Breast epithelium (tissue), 4 donors: Measurements from ENCODE around the gene SIX5. TPM values are rescaled to one million over a fixed set of nuclear protein-coding genes. Genes with fewer than 3 reads are reported as not detected.

Experiments
- DNase-seq, 2 donors: peaks; one replicate each; pipeline ENCODE4 v3.0.0-alpha.2; 2019; ENCODE audit warnings: low spot score in 2 of 2
- H3K27ac ChIP-seq, 2 donors: fragments of 200-600 bp; sonication (generic) in 1 of 2; one replicate each; pipeline ENCODE4 v1.5.1; 2016 to 2019; ENCODE audit warnings: mild to moderate bottlenecking in 1 of 2
- H3K27me3 ChIP-seq, 2 donors: fragments of 200-600 bp; sonication (generic) in 1 of 2; one replicate each; pipeline versions ENCODE4 v1.5.1 to v1.6.0; 2017 to 2019; ENCODE audit warnings: control low read depth in 1 of 2, mild to moderate bottlenecking in 1 of 2
- H3K36me3 ChIP-seq: fragments of 200-600 bp; one replicate; pipeline ENCODE4 v1.5.1; 2019
- H3K4me1 ChIP-seq, 2 donors: fragments of 200-600 bp; sonication (generic); one replicate each; pipeline ENCODE4 v1.5.1; 2016 to 2019; ENCODE audit warnings: control low read depth in 1 of 2
- H3K4me3 ChIP-seq, 3 donors: fragments of 200-600 bp; sonication (generic); 1 replicate in 2 of 3; 2 replicates in 1 of 3; pipeline ENCODE4 v1.5.1; 2016 to 2019; ENCODE audit warnings: mild to moderate bottlenecking in 3 of 3, moderate library complexity in 2 of 3
- H3K9me3 ChIP-seq, 2 donors: fragments of 200-600 bp; sonication (generic) in 1 of 2; one replicate each; pipeline ENCODE4 v1.5.1; 2016 to 2019; ENCODE audit warnings: control low read depth in 1 of 2
- CTCF ChIP-seq, 3 donors: fragments of 450-650 bp; IDR thresholded peaks; one replicate each; pipeline ENCODE4 v1.5.1; 2016 to 2017; ENCODE audit warnings: antibody characterized with exemption in 3 of 3, mild to moderate bottlenecking in 3 of 3, moderate library complexity in 3 of 3
- POLR2A ChIP-seq: fragments of 450-650 bp; IDR thresholded peaks from one replicate; pipeline ENCODE4 v1.6.1; 2016; ENCODE audit warnings: antibody characterized with exemption, mild to moderate bottlenecking, moderate library complexity
- POLR2AphosphoS5 ChIP-seq, 3 donors: sonication (generic); formaldehyde crosslinking; IDR thresholded peaks; one replicate each; pipeline ENCODE4 v1.6.1; 2017; ENCODE audit warnings: antibody characterized with exemption in 3 of 3
- intact Hi-C: fragments of 100-400 bp; cut with DNase I; formaldehyde crosslinking; loops from one replicate; pipeline ENCODE4 v1.15.1; 2023; ENCODE audit warnings: low total_unique reads
- total RNA-seq, 3 donors: library from RNA; depleted of rRNA; stranded (reverse); fragments of >200 nt; gene quantifications; one replicate each; pipeline ENCODE4 v1.1.0, GENCODE V29; 2016

SIX5 gene
- total RNA-seq, 3 donors from 2014 or later = 8.6 to 11.8 (median 11.8) TPM

DNA sequence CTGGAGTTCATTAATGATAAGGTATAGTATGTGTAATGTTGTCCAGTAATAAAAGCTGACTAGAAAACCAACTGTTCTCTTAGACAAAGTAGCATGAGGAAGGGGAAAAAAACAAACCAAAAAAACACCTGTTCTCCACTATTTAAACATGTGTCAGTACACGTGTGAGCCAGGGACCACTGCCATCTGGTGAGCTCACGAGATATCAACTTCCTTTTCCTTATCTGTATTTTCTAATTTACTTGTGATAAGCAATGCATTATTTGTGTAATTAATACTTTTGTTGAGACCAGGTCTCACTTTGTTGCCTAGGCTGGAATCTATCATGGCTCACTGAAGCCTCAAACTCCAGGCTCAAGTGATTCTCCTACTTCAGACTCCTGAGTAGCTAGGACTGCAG, 4.3 kb upstream of the SIX5 start:
- DNase-seq = no peak
- Histone ChIP-seq H3K27me3 (no peaks in the 10 kb centered on the region), H3K9me3 (no peaks in the 10 kb centered on the region), H3K36me3 (peaks cover 6% of the 10 kb centered on the region), H3K4me3 (no peak overlapping the region), H3K27ac (peak overlapping the region in 1 of 2 donors; percentile 13), H3K4me1 (no peaks in the 10 kb centered on the region)
- intact Hi-C loops = no loop called here
- no peak for TF ChIP-seq POLR2AphosphoS5 (IDR thresholded peaks at IDR 0.05)
- TF ChIP-seq POLR2A = no peak
- TF ChIP-seq CTCF (IDR thresholded peaks at IDR 0.05) = no peak

- H3K4me3 ChIP-seq = no peak overlapping the region
- H3K27me3 ChIP-seq = no peaks in the 10 kb centered on the region
- H3K27ac ChIP-seq = peak overlapping the region in 1 of 2 donors; percentile 13
- no peaks in the 10 kb centered on the region for H3K9me3 ChIP-seq
- no peaks in the 10 kb centered on the region for H3K4me1 ChIP-seq
- no peak for TF ChIP-seq POLR2A
- no peak for TF ChIP-seq POLR2AphosphoS5 (IDR thresholded peaks at IDR 0.05)
- TF ChIP-seq CTCF (IDR thresholded peaks at IDR 0.05) = no peak
- peaks cover 6% of the 10 kb centered on the region for H3K36me3 ChIP-seq
- DNase-seq = no peak
- intact Hi-C loops = no loop called here
Observed at GRCh38 chr19:45772912-45773311, 3.9 kb upstream of the SIX5 start.

- no peak overlapping the region for H3K4me3 ChIP-seq
- no peaks in the 10 kb centered on the region for H3K27me3 ChIP-seq
- H3K4me1 ChIP-seq = no peaks in the 10 kb centered on the region
- intact Hi-C loops = no loop called here
- H3K27ac ChIP-seq = no peak overlapping the region
- H3K36me3 ChIP-seq = peaks cover 2% of the 10 kb centered on the region
- TF ChIP-seq POLR2A (no peak), POLR2AphosphoS5 (IDR thresholded peaks at IDR 0.05) (no peak), CTCF (IDR thresholded peaks at IDR 0.05) (no peak)
- DNase-seq = no peak
- no peaks in the 10 kb centered on the region for H3K9me3 ChIP-seq
Observed at GRCh38 chr19:45772130-45772840, 3.2 kb upstream of the SIX5 start.

DNA sequence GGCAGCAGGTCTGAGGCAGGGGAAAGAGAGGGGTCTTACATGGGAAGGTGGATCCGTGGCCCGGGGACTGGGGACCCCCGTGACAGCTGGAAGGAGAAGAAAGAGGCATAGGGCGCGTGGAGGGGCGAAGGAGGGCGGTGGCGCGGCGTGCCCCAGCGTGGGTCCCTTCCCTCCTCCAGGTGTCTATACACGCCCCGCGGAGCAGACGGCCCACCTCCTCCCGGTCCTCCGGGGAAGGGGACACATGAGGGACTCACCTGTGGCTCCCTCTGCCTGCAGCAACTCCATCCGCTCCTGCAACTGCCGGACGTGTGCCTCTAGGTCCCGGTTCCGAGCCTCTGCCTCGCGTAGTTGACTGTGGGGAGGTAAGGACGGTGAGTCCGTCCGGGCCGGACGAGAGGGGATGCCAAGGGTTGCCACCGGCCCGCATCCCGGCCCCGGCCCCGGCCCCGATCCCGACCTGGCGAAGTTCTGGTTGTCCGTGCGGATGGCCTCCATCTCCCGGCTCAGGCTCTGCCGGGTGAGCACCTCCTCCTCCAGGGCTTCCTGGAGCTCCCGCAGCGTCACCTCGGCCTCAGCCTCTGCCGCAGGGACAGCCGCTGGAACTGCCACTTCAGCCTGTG, 2.4 kb upstream of the SIX5 start:
- Histone ChIP-seq H3K4me1 (peaks cover 0 to 5% of the 10 kb centered on the region in 2 donors), H3K27me3 (no peaks in the 10 kb centered on the region), H3K4me3 (peak overlapping the region in 2 of 3 donors; percentile 83 to 94), H3K27ac (peak overlapping the region; percentile 90 to 98), H3K9me3 (no peaks in the 10 kb centered on the region), H3K36me3 (no peaks in the 10 kb centered on the region)
- no peak for DNase-seq
- TF ChIP-seq POLR2A (no peak), CTCF (IDR thresholded peaks at IDR 0.05) (no peak), POLR2AphosphoS5 (IDR thresholded peaks at IDR 0.05) (no peak)
- intact Hi-C loops = no loop called here
